Colonic mucosa (tissue), 4 donors: ENCODE results near the gene CHRNA3. TPM values are rescaled to one million over a fixed set of nuclear protein-coding genes. Genes with fewer than 3 reads are reported as not detected.

Experiments used
- DNase-seq: peaks from one replicate; pipeline ENCODE4 v3.0.0-alpha.2; 2020
- H3K27ac ChIP-seq: fragments of 200-600 bp; one replicate; pipeline ENCODE4 v1.8.0; 2021
- H3K27me3 ChIP-seq: fragments of 200-600 bp; one replicate; pipeline ENCODE4 v1.8.0; 2021
- H3K36me3 ChIP-seq: fragments of 200-600 bp; one replicate; pipeline ENCODE4 v1.8.0; 2021
- H3K4me1 ChIP-seq: fragments of 200-600 bp; one replicate; pipeline ENCODE4 v1.8.0; 2021; ENCODE audit warnings: mild to moderate bottlenecking
- H3K4me3 ChIP-seq: fragments of 200-600 bp; one replicate; pipeline ENCODE4 v1.8.0; 2021
- H3K9ac ChIP-seq, 2 donors: one replicate each; pipeline ENCODE4 v1.7.0; 2013; ENCODE audit warnings: control low read depth in 2 of 2, low read depth in 2 of 2, low read length in 2 of 2
- H3K9me3 ChIP-seq: fragments of 200-600 bp; one replicate; pipeline ENCODE4 v1.8.0; 2021
- CTCF ChIP-seq: fragments of 200-600 bp; IDR thresholded peaks from one replicate; pipeline ENCODE4 v1.8.0; 2022; ENCODE audit warnings: antibody characterized with exemption, mild to moderate bottlenecking
- intact Hi-C: fragments of 100-400 bp; cut with DNase I; formaldehyde crosslinking; loops from one replicate; pipeline ENCODE4 v1.14.1; 2022
- total RNA-seq, 2 donors: library from RNA; stranded (reverse); fragmentation: NEBNext Ultra II Directional in 1 of 2; extraction: Animal tissue kit (Norgen Biotek cat#: 25700) in 1 of 2; gene quantifications; one replicate each; pipeline ENCODE4 v1.2.1, GENCODE V29; 2021
- donor health status: healthy.
- donor health status: DM: no; HTN: no; CAD: no.
- donor health status: DM: no; HTN: no; CAD: no.

Gene CHRNA3
- total RNA-seq, 2 donors from 2014 or later = 2.0 to 3.5 TPM

- DNase-seq = no peak
- H3K27me3 ChIP-seq = no peaks in the 10 kb centered on the region
- H3K4me1 ChIP-seq = no peaks in the 10 kb centered on the region
- no peak overlapping the region for H3K9ac ChIP-seq
- intact Hi-C loops = no loop called here
- H3K4me3 ChIP-seq = no peak overlapping the region
- H3K36me3 ChIP-seq = no peaks in the 10 kb centered on the region
- H3K9me3 ChIP-seq = no peaks in the 10 kb centered on the region
- TF ChIP-seq CTCF = no peak
- H3K27ac ChIP-seq = no peak overlapping the region
Observed at GRCh38 chr15:78574944-78575343, 45.9 kb downstream of the CHRNA3 start.

- H3K9me3 ChIP-seq = no peaks in the 10 kb centered on the region
- H3K36me3 ChIP-seq = no peaks in the 10 kb centered on the region
- intact Hi-C loops = no loop called here
- no peak for DNase-seq
- H3K27ac ChIP-seq = no peak overlapping the region
- no peaks in the 10 kb centered on the region for H3K4me1 ChIP-seq
- no peak for TF ChIP-seq CTCF
- H3K9ac ChIP-seq = no peak overlapping the region
- no peak overlapping the region for H3K4me3 ChIP-seq
- H3K27me3 ChIP-seq = no peaks in the 10 kb centered on the region
Observed at GRCh38 chr15:78573416-78573815, 47.4 kb downstream of the CHRNA3 start.

- Histone ChIP-seq H3K36me3 (no peaks in the 10 kb centered on the region), H3K4me3 (no peak overlapping the region), H3K9me3 (no peaks in the 10 kb centered on the region), H3K4me1 (no peaks in the 10 kb centered on the region), H3K27me3 (no peaks in the 10 kb centered on the region), H3K9ac (no peak overlapping the region), H3K27ac (no peak overlapping the region)
- intact Hi-C loops = no loop called here
- TF ChIP-seq CTCF = no peak
- no peak for DNase-seq
Observed at GRCh38 chr15:78571382-78571781, 49.4 kb downstream of the CHRNA3 start.

- no peak for DNase-seq
- no peaks in the 10 kb centered on the region for H3K36me3 ChIP-seq
- intact Hi-C loops = no loop called here
- H3K27ac ChIP-seq = no peak overlapping the region
- H3K4me1 ChIP-seq = no peaks in the 10 kb centered on the region
- no peak overlapping the region for H3K9ac ChIP-seq
- H3K27me3 ChIP-seq = no peaks in the 10 kb centered on the region
- no peak overlapping the region for H3K4me3 ChIP-seq
- no peak for TF ChIP-seq CTCF
- H3K9me3 ChIP-seq = no peaks in the 10 kb centered on the region
Observed at GRCh38 chr15:78570710-78571109, 50.1 kb downstream of the CHRNA3 start.

- Histone ChIP-seq H3K27me3 (no peaks in the 10 kb centered on the region), H3K9ac (no peak overlapping the region), H3K27ac (no peak overlapping the region), H3K4me1 (no peaks in the 10 kb centered on the region), H3K9me3 (no peaks in the 10 kb centered on the region), H3K36me3 (no peaks in the 10 kb centered on the region), H3K4me3 (no peak overlapping the region)
- intact Hi-C loops = no loop called here
- no peak for DNase-seq
- no peak for TF ChIP-seq CTCF
Observed at GRCh38 chr15:78567531-78567930, 53.3 kb downstream of the CHRNA3 start.
